Femur (tissue), 1 donor: Measurements from ENCODE around the gene PRLR.

Experiments
- DNase-seq: peaks from one replicate; pipeline ENCODE4 v3.0.0-alpha.2; 2017

PRLR gene

DNA sequence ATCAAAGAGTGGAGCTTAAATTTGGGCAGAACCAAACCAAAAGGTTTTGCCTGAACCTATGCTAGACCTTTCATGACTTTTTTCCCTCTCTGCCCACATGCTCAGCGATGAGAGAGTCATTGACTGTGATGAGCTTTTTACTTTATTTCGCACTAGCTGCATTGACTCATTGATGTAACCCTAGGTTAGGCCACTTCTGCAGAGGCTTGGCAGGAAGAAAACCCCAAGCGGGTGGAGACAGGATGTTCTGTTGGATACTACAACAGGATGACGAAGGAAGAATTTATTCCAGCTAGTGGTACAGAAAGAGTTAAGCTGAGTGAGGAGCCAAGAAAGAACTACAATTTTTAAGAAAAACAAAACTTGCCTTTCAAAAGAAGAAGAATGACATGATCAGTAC is 201.0 kb downstream of the PRLR start:
- DNase-seq = no peak

DNA sequence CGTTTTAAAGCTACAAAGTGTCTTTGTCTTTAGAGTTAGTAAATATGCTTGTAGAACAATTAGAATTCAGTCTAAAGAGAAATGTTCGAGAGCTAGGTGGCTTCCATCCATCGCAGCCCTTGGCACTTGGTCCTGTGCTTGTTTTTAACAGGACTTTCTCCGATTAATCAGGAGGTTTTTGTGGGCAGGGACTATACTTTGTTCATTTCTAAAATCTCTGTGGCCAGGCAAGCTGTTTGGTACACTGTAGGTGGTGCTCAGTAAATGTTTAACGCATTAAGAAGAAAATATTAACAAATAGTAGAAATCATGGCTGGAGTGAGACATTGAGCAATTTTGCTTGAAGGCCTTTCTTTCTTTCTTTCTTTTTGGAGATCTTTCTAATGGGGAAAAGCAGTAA is 203.3 kb downstream of the PRLR start:
- DNase-seq = no peak

DNA sequence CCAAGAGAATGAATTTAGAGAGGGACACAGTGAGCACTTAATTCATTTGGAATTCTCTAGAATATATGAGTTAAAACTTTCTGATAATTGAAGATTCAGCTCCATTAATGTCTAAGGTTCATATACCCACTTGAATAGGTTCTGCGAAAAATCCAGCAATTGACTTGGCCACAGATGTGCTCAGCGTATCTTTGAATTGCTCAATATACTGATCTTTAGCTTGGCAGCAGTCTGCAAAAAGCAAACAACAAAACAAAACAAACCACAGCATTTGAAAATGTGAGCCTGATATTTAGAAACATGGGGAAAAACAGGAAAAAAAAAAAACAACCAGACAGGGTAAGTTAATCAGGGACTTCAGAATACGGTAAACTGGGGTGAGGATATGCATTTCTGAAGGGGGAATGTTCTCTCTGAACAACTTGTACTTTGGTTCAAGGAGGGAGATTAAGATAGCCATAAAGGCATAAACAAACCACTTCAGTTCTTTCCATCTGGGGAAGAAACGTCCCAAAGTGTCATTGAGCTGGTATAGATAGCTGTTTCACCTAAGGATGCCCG is 203.9 kb downstream of the PRLR start:
- no peak for DNase-seq

DNA sequence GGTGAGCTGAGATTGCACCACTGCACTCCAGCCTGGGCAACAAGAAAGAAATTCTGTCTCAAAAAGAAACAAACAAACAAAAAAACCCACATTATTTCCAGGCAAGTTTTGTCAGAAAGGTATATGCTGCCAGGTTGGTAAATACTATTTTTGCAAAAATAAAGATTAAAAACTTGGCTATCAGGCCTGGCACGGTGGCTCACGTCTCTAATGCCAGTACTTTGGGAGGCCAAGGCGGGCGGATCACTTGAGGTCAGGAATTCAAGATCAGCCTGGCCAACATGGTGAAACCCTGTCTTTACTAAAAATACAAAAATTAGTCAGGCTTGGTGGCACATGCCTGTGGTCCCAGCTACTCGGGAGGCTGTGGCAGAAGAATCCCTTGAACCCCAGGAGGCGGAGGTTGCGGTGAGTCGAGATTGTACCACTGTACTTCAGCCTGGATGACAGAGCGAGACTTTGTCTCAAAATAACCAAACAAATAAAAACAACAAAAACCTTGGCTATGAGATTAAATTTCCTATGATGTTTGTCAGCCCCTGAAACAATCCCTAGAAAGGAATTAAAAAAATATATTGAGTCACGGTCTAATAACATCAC is 205.3 kb downstream of the PRLR start:
- no peak for DNase-seq

DNA sequence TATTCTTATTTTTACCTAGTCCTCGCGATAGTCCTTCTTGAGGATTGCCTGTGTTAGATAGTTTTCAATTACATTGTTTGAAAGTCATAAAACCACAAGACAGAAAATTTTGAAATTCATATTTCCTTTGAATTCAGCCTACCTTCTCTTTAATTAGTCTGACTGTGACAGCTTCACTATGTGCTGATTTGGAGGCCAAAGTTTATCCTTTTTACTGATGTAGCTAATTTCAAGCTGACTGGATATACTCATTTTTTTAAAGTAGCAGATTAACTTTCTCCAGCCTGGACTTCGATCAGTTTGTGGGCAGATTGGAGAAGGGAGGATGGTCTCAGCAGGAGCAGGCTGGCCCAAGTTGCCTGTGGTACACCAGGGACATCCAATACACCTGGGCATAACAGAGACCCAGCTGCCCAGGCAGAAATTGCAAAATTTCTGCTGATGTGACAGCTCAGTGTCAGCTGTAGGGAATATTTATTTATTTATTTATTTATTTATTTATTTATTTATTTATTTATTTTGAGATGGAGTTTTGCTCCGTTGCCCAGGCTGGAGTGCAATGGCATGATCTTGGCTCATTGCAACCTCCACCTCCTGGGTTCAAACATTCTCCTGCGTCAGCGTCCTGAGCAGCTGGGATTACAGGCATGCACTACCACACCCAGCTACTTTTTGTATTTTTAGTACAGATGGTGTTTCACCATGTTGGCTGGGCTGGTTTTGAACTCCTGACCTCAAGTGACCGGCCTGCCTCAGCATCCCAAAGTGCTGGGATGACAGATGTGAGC is 206.7 kb downstream of the PRLR start:
- no peak for DNase-seq

DNA sequence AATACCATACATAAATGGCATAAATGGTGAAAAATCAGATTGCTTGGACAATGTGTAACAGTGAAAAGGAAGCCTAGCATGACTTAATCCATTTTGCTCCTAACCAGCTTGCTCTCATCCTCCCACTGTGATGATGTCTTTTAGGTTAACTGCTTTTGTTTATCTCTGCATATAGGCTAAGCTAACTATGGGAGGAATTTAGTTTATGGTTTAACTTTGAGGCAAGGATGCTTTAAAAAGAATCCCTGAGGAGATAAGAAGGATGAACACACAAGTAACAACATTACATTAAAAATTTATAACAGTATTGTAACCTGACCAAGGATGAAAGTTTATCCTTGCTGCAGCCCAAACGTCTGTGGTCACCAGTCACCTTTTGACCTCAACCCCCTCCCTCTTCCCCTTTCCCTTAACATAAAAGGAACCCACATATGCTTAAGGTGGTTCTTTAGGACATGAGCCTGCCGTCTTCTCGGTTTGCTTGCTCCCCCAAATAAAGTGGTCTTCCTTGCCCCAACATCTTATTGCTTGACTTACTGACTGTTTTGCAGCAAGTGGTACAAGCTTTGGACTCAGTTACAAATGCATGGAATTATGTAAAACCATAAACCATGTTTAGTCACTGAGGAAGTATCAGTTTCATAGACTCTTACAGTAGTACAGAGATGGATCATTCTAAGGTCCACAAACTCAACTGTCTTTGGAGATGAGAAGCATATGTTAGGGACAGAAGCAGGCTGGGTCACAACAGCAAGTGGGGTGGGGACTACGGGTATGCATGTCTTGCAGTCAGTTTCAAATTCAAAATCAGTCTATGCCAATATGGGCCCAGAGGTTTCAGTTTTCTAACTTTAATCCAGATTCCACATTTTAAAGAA is 213.9 kb downstream of the PRLR start:
- DNase-seq = no peak

DNA sequence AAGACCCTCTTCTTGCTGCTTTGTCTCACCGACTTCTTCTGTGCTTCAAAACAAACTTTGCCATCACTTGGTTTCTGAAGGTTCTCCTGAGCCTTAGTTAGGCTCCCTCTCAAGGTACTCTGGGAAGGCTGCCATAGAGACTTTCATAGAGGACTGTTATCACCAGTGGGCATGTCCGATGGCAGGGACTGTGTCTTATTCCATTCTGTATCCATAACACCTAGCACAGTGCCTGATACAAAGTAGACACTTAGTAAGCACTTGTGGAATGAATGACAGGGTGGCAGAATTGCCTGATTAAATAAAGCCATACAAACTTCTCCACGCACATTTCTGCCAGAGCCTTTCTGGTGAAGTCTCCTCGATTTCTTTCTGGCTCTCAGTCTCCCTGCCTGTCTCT is 215.2 kb downstream of the PRLR start:
- DNase-seq = no peak

DNA sequence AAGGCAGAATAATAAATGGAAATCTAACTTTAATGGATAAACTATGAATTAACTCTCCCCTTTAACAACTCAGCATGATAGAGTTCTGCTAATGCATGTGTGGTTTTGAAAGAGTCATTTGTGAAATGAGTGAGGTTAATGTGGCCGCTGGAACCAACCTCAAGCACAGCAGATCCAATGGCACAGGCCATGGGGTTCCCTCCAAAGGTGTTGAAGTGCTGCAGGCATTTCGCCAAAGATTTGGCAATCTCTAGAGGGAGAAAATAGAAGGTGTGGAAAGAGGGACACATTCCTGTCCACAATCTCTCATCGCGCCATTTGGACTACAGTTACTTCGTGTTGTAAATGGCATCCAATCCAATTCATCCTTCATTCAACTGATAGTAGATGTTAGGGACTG is 217.5 kb downstream of the PRLR start:
- no peak for DNase-seq

DNA sequence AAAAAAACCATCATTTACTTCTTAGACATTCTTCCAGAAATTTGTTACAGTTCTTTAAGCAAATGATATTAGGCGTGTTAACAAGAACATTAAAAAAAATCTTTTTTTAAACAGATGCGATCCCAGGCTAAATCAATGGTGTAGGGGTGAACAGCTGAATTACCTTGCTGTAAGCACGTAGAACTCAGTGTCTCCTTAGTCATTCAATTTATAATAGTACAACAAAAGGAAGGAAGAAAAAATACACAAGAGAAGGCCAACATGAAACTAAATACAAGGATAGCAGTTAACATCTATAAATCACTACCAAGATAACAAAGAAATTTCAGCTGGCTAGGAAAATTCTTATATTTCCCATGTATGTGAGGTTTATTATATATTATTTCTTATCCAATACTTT is 217.9 kb downstream of the PRLR start:
- DNase-seq = no peak

DNA sequence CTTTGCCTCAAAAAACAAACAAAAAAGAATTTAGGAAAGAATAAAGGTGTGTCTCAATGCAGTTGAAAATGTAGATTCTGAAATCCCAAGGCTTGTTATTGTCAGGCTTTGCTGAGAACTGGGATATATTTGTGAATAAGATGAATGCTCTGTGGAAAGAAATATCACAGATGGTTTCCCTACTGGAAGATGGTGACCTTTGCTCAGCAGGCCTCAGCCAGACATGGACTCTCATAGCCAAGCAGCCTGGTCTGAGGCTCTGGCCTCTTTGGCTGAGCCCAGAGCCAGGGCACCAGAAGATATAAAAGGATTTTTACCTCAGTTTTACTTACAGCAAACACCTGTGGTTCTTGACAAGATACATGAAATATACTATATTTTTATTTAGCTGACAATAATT is 219.6 kb downstream of the PRLR start:
- no peak for DNase-seq

DNA sequence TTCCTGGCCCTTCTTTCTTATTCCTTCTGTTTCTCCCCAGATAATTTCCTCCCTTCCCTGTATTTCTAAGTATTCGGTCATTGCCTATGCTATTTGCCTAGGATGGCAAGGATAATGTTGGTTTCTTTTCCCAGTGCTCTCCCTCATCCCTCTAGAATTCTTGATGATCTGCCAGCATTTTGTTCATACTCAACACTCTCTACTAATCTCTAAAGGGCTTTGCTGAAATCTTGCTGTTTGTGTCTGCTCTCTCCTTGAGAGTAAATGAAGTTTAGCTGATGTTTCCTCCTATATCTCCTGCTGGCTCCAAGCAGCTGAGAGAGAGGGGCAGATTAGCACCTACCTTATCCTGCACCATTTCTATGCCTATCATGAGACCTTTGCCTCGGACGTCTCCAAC is 220.6 kb downstream of the PRLR start:
- no peak for DNase-seq

DNA sequence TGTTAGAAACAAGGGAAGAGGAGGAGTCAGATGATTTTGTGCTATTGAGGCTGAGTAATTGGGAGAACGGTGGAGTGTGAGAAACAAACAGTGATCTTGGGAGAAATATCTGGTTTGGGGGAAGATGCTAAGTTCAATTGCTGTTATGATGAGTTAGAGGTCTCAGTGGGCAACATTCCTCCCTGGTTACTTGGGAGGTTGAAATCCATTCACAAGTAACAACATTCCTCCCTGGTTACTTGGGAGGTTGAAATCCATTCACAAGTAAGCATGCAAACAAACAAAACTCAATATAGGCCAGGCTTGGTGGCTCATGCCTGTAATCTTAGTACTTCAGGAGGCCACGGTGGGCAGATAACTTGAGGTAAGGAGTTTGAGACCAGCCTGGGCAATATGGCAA is 221.3 kb downstream of the PRLR start:
- no peak for DNase-seq

DNA sequence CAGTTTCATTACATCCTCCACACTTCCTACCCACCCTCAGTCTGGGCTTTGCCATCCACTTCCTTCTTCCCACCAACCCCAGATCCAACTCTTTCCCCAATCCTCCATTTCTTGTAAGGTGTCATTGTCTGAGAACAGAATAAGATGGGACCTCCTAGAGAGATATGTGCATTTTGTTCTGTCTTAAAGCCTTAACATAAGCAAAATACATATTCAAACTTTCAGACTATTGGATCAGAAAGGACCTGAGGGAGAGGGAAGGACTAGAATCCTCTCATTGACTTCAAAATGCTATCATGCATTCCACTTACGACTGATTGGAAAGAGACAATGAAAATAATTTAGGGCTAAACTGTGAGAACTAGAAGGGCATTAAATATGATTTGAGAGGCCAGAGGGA is 225.5 kb downstream of the PRLR start:
- no peak for DNase-seq

DNA sequence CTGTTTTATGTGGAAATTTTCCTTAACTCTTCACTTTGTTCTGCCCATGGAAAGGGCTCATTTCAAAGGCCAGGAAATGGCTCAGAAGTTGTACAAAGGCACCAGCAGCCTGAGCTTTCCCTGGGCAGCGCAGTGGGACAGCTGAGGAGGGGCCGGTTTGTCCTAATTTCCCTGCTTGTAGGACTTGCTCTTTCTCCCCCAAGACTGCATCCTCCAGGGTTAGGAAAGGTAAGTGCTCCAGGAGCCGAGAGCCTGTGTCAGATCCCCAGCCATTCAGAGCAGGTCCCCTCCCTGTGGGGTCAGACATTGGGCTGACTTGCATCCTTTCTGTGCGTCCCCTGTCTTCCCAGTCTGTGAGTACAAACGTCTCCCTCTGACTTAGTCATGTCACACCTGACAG is 226.1 kb downstream of the PRLR start:
- no peak for DNase-seq

DNA sequence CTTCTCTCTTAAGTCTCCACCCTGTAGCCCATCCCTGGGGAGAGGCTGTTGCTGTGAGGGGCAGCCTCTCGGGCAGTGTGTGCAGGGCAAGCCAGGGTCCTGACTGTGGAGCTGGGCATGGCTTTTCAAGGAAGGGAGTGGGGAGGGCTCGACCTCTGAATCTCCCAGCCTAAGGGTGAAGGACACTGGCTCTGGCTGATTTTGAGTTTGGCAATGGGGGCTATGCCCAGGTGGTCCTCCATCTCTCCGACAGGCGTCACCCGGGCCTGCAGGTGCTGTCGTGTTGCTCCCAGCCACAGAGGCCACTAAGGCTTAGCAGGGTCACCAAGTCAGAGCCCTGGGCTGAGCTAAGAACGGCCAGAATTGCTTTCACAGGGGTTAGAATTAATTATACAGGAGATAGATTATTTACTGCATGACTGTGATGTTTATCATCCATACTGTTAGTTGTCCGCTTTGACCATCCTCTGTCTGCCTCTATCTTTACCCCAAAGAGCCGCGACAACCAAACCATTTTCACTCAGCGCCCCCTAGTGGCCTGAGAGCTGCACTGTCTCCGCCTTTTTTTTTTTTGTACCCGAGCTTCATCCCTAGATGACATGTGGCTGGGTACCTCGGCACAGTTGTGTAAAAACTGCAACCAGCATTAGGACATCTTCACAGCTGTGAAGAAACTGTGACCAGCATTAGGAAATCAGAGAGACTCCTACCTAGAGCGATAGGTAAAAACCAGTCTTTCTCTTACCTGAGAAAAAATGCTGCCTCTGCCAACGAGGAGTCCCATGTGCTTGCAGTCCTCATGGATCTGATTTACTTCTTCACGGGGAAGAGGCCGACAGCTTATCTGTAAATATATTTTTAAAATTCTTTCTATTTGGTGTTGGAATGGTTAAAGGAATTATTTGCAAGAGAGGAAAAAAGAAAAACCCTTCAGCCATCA is 227.0 kb downstream of the PRLR start:
- DNase-seq = peak; percentile 50

DNA sequence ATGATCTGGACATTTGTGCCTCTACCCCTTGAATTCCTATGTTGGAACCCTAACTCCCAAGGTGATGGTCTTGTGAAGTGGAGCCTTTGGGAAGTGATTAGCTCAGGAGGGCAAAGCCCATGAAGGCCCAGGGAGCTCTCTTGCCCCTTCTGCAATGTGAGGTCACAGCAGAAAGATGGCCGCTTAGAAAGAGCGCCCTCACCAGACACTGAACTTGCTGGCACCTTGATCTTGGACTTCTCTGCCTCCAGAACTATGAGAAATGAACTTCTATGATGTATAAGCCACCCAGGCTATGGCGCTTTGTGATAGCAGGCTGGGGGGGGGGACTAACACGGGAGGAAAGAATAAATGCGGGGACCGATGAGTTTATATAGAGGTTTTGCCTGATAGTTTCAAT is 227.8 kb downstream of the PRLR start:
- no peak for DNase-seq

DNA sequence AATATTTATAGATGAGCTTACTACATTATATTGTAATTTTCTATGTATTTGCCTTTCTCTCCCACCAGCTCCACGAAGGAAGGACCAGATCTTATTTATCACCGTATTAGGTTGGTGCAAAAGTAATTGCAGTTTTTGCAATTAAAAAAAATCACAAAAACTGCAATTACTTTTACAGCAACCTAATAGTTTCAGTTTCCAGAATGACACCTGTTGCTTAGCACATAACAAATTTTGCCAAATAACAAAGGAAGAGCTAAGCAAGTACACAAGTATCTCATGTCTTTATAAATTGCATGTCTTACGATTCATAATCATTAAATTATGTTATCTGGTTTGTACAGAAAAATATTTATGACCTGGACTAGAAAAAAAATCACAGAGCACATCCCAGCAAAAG is 228.4 kb downstream of the PRLR start:
- DNase-seq = no peak
